Hematopoietic multipotent progenitor cell treated with erythropoietin and hydrocortisone succinate and interleukin-3 and kit ligand, for 6 days (in vitro differentiated cells): ENCODE results near the gene DCDC2B.

ENCODE experiments used
- DNase-seq: peaks from one replicate; pipeline ENCODE4 v3.0.0-alpha.2; 2015

DCDC2B gene

GRCh38 chr1:32197074-32197473 is 11.8 kb upstream of the DCDC2B start:
- no peak for DNase-seq

- no peak for DNase-seq
Measured at GRCh38 chr1:32197837-32198236, 11.1 kb upstream of the DCDC2B start.

- no peak for DNase-seq
Measured at GRCh38 chr1:32198237-32199042, 10.4 kb upstream of the DCDC2B start.

- no peak for DNase-seq
Measured at GRCh38 chr1:32199043-32199716, 9.7 kb upstream of the DCDC2B start.

GRCh38 chr1:32199717-32200072 is 9.2 kb upstream of the DCDC2B start:
- no peak for DNase-seq

- peak; percentile 67 for DNase-seq
Measured at GRCh38 chr1:32200226-32201010, 8.5 kb upstream of the DCDC2B start, which contains the start of gene CCDC28B. Gene CCDC28B (plus strand): TSS chr1:32200595. CDS start chr1:32201936, 1,341 bp downstream.

GRCh38 chr1:32201011-32201855 is 7.7 kb upstream of the DCDC2B start:
- DNase-seq = peak; percentile 95

- DNase-seq = no peak
Measured at GRCh38 chr1:32204943-32205361, 3.9 kb upstream of the DCDC2B start.

GRCh38 chr1:32205401-32206370 is 3.2 kb upstream of the DCDC2B start, which contains the start of gene IQCC:
Gene IQCC (plus strand): TSS chr1:32205671. CDS start chr1:32205682, 11 bp downstream.
- DNase-seq = peak; percentile 93

GRCh38 chr1:32208469-32208868 is 420 bp upstream of the DCDC2B start:
- no peak for DNase-seq

GRCh38 chr1:32215629-32216480 is 7.0 kb downstream of the DCDC2B start:
- DNase-seq = peak; percentile 85

GRCh38 chr1:32216566-32216965 is 7.7 kb downstream of the DCDC2B start:
- DNase-seq = no peak

- DNase-seq = no peak
Measured at GRCh38 chr1:32219022-32219421, 10.1 kb downstream of the DCDC2B start.

- no peak for DNase-seq
Measured at GRCh38 chr1:32220746-32221580, 12.1 kb downstream of the DCDC2B start.

- DNase-seq = no peak
Measured at GRCh38 chr1:32221581-32221979, 12.7 kb downstream of the DCDC2B start.

- peak; percentile 97 for DNase-seq
Measured at GRCh38 chr1:32221980-32222755, 13.3 kb downstream of the DCDC2B start, which contains the start of the genes EIF3I and TMEM234. Gene EIF3I (plus strand): TSS chr1:32222407. CDS start chr1:32222442, 35 bp downstream. Gene TMEM234 (minus strand): TSS chr1:32222353. CDS start chr1:32222322, 31 bp downstream.

GRCh38 chr1:32223683-32224082 is 14.8 kb downstream of the DCDC2B start:
- DNase-seq = no peak

GRCh38 chr1:32224285-32224684 is 15.4 kb downstream of the DCDC2B start:
- DNase-seq = no peak
